Activated CD4-positive, alpha-beta T cell treated with anti-CD3 and anti-CD28 coated beads, Interleukin-2, amount 50 U/mL, for 1 hour (primary cell): ENCODE data around the gene MAST4.

Experiments
- DNase-seq: peaks from one replicate; pipeline ENCODE4 v3.0.0-alpha.2; 2020

The MAST4 gene

DNA sequence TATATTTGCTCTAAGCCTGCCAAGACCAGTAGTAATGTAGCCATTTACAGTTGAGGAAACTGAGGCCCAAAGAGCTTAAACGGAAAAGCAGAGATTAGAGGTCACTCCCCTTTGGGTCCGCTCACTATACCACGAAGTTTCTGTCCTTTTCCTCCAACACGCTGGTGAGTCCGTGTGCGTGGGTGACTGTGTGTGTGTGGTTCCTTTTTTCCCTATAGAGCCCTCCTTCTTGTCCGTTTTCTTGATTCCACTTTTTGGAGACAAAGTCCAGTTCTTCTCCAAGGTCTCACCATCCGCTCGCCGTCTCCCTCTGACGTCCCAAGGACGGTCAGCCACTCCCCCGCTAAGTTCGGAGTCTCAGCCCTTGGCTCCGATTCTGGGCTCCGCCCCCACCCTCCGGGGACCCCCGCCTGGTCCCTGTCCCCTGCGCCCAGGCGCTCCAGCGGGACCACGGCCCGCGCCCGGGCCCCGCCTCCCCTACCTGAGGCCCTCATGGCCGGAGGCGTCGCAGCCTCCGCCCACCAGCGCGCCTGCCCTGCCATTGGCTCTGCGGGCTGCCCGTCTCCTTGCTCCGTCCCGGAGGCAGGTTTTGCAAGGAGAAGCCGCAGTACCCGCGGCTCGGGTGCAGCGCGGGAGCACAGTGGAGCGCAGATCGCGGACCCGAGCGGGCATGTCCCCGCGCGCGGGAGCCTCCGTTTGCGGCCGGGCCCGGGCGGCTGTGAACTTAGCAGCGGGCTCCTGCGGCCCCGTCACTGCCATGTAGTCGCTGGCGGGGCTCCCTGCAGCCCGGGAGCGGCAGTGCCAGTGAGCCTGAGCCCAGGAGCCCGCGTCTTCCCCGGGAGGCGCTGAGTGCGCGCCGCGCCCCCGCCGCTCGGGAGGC lies at the start of gene MAST4:
Gene MAST4 (plus strand): TSS at position 638 of the 880 bp plus-strand sequence. CDS start 263 bp downstream, outside the sequence.
- DNase-seq: peak; percentile 18

DNA sequence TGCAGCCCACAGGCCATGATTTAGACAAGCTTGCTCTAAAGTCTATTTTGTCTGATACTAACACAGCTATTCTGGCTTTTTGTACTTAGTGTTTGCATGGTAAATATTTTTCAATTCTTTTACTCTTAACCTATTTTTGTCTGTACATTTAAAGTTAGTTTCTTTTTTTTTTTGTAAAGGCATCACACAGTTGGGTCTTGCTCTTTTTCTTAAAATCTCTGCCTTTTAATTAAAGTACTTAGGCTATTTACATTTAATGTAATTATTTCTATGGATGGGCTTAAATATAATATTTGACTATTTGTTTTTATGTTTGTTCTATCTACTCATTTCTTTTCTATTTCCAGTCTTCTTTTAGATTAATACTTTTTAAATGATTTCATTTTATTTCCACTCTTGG lies 49.7 kb upstream of the MAST4 start:
- DNase-seq: no peak

DNA sequence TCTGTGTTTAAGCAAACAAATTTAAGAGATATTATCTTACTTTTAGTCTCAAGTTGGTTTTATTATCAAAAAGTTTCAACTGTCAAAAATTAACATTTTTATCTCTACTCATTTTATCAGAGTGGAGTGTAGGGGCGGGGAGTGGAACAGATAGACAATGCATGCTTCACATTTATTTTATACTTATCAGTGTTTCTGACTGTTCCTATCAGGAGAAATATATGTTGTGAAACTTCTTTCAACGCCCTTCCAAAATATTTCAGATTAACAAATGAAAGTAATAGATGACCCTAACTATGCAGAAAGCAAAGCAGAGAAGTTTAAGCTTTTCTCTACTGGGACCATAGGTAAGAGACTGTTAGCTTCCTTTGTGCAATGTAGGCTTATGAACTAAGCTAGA lies 44.9 kb upstream of the MAST4 start:
- no peak for DNase-seq

DNA sequence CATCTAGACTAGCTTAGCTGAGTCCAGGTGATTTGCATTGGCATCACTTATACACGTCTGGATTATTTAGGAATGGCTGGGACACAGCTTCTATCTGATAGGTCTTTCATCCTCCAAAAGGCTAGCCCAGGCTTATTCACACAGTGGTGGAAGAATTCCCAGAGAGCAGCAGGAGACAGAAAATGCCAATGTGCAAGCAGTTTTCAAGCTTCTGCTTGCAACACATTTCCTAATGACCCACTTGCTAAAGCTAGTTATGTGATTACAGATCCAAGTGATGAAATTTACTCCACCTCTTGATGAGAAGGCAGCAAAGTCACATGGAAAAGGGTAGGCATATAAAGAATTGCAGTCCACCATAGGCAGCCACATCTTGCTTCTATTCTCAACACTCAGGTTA lies 44.2 kb upstream of the MAST4 start:
- DNase-seq: no peak

DNA sequence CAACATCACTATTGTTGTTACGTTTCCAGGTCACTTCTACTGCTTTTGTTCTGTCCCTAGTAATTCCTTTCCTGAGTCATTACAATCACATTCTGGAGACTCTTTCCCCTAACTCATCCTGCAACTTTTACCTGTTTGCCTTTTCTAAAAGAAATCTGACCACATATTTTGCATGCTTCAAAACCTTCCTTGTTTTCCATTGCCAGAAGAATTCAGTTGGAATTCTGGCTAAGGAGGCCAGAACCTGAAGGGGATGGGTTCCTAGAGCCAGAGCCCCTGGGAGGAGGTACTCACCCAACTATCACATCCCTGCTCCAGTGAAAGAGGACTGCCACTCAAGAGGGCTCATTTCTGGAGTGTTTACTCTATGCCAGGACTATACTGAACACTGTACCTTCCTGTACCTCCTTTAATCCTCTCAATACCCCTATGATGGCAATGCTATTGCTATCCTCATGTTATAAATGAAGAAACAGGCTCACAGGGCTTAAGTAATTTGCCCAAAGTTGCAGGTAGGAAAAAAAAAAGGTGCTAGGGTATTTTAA lies 42.8 kb upstream of the MAST4 start:
- no peak for DNase-seq

DNA sequence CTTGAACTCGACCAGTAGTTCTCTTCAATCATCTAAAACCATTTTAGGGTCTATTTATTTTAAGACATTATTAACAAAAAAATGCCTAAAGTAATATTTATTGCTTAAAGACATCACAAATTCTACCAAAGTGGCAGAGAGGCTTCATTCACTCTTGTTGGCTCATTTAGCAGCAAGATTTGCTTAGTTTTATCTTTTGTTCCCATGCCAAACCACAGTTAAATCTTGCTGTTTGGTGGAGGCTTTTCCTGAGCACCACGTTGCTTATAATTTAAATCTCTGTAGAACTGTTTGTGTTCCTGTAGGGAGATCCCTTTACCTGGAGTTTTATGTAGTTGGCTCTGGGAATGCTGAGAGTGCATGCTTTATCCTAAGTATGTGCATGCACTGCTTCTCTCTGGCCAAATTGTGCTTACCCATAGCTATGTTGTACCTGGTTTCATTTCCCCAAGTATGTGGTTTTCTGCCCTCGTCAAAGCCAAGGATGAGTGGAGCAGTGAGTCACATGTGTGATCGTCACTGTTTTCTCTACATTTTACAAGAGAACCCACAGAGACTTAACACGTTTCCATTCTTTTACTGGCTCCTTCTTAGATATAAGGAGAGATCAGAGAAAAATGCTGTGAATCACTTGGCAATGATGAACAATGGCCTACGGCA lies 42.1 kb upstream of the MAST4 start:
- no peak for DNase-seq

DNA sequence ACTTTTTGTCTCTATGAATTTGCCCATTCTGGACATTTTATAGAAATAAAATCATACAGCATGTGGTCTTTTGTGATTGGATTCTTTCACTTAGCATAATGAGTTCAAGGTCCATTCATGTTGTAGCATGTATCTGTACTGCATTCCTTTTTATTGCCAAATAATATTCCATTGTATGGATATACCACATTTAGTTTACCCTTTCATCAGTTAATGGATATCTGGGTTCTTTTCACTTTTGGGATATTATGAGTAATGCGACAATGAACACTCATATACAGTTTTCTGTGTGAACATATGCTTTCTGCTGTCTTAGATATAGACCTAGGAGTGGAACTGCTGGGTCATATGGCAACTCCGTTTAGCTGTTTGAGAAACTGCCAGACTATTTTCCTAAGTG lies 41.3 kb upstream of the MAST4 start:
- DNase-seq: no peak

DNA sequence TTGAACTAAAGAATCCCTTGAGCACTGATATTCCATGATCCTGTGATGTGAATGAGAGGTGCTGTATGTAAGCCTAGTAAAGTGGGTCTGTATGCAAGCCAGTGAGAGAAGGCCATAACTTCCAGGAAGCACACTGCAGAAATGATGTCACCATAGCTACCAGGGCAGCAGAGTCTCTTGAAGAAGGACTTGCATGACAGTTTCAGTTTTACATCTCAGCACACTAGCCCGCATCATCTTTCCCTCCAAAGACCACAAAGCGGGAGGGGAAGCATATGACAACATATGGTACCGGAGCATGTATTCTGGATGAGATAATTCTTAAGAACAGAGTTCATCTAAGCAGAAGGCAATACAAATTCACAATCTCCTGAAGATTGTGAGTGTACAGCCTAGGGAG lies 37.6 kb upstream of the MAST4 start:
- no peak for DNase-seq

DNA sequence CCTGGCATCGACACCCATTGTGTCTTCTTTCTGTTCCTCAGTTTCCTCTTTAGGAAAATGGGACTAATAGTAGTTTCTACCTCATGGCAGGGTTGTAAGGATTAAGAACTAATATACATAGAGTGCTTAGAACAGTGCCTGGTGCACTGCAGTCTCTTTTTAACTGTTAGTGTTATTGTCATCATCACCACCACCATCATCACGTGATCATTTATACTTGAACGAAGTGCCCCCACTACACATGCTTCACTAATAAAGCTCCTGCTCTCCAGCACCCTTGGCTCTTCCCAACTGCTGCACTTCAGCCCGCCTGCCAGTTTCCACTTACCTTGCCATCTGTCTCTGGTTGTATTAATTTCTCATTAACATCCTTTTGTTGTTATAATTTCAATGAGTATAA lies 35.8 kb upstream of the MAST4 start:
- DNase-seq: no peak

DNA sequence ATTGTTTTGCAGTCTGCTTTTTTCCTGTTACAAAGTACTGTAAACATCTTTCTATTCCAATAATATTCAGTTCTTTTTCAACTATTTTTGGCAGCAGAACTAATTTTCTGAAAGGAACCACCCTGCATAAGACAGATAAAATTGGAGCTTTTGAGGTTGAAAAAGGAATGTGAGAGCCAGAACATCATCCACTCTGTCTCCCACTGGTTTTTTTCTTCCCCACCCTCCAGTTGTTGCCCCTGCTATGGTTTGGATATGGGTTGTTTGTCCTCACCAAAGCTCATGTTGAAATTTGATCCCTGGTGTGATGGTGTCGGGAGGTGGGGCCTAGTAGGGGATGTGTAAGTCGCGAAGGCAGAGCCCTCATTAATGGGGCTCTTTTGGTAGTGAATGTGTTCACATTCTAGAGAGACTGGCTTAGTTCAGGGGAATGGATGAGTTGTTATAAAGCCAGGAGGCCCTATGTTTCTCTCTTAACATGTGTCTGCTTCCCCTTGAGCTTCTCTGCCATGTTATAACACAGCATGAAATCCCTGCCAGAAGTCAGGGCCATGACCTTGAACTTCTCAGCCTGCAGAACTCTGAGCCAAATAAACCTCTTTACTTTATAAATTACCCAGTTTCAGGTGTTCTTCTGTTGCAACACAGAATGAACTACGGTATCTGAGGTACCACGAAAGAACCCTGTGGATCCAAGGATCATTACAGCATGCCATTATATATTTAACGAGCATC lies 34.8 kb upstream of the MAST4 start:
- DNase-seq: no peak

DNA sequence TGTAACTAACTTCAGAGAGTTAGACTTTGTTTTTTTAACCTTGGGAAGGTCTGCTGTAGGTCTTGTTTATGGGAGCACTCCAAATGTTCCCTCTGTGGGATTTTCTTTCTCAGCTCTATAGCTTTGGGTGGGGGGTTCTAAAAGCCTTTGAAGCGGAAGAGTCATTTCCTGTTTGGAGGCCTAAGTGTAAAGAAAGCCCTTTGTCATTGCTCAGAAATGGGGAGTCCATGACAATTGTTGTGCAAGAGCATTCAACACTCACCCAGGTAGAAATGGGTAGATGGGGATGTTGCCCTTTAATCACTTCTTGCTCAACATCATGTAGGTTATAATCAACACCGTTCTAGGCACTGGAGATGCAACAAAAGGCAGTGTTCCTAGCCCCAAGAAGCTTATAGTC lies 30.3 kb upstream of the MAST4 start:
- DNase-seq: no peak

DNA sequence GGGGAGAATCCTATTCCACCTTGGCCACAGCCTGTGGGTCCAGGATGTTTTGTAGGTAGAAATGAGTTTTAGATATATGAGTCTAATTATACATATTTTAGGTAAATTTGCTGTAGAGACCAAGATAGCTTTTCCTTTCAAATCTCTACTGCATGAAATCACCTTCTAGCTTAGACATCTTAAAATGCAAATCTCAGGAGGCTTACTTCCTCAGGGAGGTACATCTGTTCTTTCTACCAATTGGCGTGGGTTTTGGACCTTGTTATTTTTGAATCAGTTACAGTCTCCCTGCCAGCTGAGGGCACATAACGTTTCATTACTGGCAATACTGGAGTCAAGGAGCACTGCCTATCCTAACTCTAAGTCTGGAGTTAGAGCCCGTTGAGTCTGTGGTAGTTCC lies 28.7 kb upstream of the MAST4 start:
- no peak for DNase-seq

DNA sequence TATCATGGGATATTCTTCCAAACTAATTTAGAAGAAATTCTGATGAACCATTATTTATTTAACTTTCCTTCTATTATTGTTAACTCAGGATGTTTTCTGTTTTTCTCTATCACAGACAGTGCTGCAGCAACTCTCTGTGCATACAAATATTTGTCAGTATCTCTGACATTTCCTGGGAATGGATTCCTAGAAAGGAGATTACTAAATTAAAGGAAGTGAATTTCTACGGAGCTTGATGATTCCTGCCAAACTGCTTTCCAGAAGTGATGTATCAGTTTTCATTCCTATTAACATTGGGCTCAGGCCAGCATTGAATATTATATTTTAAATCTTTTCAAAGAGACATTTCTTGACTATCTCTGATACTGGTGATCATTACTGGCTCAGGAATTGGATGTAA lies 26.0 kb upstream of the MAST4 start:
- no peak for DNase-seq

DNA sequence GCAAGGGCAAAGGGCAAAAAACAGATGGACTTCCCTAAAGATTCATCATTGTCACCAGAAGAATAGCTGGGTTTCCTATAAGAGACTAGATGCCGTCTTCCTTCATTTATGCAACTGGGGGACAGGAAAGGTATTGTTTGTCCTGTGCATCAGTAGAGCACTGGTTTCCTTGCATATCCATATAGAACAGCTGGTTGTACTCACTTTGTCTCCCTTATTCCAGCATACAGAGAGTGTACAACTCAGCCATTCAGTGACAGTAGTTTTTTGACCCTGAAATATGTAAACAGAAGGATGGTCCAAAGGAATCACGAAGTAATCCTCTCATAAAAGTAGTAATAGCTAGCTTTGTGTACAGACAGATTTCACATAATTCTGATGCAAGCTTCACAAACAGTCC lies 22.5 kb upstream of the MAST4 start:
- DNase-seq: no peak

DNA sequence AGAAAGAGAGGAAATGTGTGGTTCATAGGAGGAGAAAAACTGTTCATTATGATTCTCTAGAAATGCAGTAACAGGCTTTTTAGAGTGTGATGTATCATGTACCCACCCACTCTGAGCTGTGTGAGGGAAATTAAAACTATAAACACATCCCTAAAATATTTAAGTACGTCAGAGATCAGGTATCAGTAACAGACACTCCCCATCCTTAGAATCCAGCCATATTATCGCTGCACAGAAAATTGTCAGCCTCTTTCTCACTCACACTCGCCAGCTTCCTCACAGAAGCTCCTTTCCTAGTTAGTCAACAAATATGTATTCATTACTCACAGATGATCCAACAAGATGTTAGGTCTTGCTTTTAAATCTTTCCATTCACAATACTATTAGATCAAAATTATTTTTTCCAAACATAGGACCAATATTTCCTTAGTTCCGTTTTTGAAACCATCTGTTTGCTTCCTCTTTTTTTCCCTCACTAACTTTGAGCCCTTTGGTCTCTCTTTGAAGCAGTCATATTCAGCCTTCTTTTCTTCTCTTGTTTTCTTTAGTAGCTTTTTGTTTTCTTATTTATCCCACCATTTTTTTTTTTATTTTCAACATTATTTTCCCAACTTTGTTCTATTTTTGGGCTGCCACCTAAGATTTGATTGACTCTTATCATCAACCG lies 13.6 kb upstream of the MAST4 start:
- no peak for DNase-seq

DNA sequence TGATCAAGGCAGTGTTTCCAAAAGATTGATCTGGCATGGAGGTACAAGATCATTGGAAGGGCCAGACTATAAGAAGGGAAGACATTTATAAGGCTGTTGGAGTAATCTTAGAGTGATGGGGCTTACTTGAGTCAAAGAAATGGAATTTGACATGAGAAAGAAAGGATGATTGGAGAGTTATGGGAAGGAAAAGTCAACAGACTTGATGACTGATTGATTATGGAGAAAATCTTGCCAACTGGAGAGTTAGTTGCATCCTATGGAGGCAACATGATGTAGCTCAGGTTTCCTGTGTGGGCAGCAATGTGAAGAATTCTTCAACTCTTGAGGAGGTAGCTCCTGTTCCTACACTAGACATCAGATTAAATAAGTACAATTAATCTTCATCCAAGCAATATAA lies 10.9 kb upstream of the MAST4 start:
- DNase-seq: no peak

DNA sequence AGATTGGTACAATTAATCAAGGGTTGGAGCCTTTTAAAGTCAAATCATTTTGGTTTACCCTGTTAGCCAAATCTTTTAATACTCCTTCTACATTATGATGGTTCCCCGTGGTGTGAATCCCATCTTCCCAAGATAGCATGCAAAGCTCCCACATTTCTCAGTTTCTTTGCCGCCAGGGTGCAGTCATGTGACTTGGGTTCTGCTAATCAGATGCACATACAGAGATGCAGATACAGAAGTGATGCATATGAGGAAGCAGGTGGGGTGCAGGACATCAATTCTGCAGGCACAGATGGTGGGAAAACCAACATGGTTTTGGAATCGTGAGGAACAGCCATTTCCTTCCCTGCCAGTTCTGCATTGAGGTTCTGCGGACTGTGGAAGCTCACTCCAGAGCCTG lies 8.4 kb upstream of the MAST4 start:
- no peak for DNase-seq

DNA sequence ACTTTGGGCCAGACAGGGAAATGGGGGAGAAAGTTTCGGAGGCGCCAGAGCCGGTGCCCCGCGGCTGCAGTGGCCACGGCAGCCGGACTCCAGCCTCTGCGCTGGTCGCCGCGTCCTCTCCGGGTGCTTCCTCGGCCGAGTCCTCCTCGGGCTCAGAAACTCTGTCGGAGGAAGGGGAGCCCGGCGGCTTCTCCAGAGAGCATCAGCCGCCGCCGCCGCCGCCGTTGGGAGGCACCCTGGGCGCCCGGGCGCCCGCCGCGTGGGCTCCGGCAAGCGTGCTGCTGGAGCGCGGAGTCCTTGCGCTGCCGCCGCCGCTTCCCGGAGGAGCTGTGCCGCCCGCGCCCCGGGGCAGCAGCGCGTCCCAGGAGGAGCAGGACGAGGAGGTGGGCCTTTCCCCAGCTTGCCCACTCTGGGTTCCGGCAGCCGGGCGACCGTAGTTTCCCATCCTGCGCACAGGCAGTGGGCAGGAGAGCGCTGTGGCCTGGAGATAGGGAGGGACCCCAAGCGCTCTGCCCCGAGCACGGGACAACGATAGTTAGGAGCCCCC lies 516 bp downstream of the MAST4 start:
- no peak for DNase-seq

DNA sequence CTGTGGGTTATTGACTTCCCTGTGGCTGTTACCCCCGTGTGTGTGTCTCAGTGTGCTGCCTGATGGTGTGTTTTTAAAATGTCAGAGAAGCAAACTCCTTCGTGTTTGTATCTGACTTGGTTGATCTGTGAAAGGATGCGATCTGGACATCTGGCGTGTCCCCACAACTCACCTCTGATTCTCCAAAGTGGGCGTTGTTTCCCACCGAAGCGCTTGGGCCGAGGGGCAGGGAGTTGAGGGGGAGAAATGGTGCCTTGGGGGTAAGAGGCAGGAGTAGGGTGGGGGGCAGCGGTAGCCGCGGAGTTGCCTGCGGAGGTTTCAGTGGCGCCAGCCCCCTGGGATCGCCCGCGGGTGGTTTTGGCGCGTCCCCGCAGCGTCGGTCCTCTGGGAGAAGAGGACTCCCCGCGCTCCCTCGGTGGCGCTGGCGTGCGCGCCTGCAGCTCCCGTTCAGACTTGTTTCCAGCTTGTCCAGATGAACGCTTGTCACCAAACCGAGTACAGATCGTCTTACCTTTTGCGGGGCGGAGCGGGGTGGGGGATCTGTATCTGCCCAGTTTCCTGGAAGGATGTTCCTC lies 1.1 kb downstream of the MAST4 start:
- no peak for DNase-seq

DNA sequence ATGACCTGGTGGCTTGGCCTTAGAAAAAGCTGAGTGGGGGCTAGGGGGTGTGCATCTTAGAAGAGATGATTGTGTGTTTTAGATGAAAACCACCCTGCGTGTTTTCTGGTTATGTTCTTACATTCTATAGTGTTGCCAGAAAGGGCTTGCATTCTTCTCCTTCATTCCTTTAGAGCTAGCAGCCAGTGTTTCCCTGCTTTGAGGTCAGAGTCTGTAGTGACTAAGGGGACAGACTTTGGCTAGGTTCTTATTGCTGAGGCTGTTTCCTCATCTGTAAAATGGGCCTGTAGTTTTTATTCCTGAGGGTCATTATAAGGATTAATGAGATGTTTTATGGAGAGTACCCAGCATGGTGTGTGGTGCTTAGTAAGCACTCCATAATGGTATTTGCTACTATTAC lies 6.4 kb downstream of the MAST4 start:
- DNase-seq: no peak

DNA sequence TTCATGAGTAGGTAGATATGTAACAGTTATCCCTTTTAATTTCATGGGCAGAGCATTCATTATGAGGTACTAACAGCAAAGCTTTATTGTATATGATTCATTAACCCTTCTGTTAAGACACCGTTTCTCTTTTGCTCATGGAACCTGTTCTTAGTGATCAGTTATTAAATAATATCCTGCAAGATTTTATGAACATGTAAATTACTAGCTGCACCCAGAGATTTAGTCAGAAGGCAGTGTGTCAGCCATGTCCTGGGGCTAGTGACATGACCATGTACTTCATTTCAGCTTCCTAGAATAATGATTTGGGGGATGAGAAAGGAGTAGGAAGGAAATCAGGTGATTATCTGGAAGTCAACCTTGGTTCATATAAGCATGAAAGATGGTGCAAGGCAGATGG lies 7.0 kb downstream of the MAST4 start:
- no peak for DNase-seq

DNA sequence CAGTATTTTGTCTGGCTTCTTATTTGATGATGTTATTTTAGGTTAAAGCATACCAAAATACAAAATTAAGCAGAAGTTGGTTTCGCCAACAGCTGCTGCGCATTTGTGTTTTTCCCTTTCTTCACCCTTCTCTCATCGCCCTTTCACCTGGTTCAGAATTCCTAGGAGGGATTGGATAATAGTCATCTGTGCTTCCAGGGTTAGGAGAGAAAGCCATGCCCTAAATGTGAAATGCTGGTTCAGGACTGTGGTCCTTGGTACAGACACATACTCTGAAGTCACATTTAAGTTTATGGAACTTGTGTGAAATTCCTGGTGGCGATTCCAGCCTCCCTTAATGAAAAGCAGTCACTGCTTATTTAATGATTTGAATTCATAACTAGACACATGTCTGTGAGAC lies 7.7 kb downstream of the MAST4 start:
- DNase-seq: no peak
